Activated gamma-delta T cell treated with anti-CD3 and anti-CD28 coated beads, Interleukin-2, amount 50 U/mL, for 16 hours (primary cell): ENCODE measurements around the gene MVK.
A peak's percentile ranks its signal among the peaks of the same experiment; 100 is the strongest.

Experiments
- DNase-seq: peaks from one replicate; pipeline ENCODE4 v3.0.0-alpha.2; 2020; ENCODE audit warnings: low read depth

Gene MVK

GRCh38 chr12:109573029-109573913, at the start of gene MVK, which contains the start of gene MMAB:
MVK (plus strand) TSS chr12:109573794; CDS start chr12:109574823, 1,029 bp downstream.
MMAB (minus strand) TSS chr12:109573504; CDS start chr12:109573480, 24 bp downstream.
- DNase-seq: peak; percentile 97

- DNase-seq: no peak
Observed at GRCh38 chr12:109524466-109525278, 48.9 kb upstream of the MVK start.

GRCh38 chr12:109525279-109525585, 48.4 kb upstream of the MVK start:
- DNase-seq: no peak

- DNase-seq: no peak
Observed at GRCh38 chr12:109527489-109528123, 46.0 kb upstream of the MVK start.

- DNase-seq: no peak
Observed at GRCh38 chr12:109529691-109530640, 43.6 kb upstream of the MVK start.

- no peak for DNase-seq
Observed at GRCh38 chr12:109531411-109531810, 42.2 kb upstream of the MVK start.

GRCh38 chr12:109532721-109533486, 40.7 kb upstream of the MVK start:
- no peak for DNase-seq

- no peak for DNase-seq
Observed at GRCh38 chr12:109533487-109533740, 40.2 kb upstream of the MVK start.

- DNase-seq: no peak
Observed at GRCh38 chr12:109534456-109534855, 39.1 kb upstream of the MVK start.

- DNase-seq: no peak
Observed at GRCh38 chr12:109535231-109535862, 38.2 kb upstream of the MVK start.

GRCh38 chr12:109535863-109536250, 37.7 kb upstream of the MVK start:
- DNase-seq: no peak

GRCh38 chr12:109537136-109537535, 36.5 kb upstream of the MVK start:
- no peak for DNase-seq

GRCh38 chr12:109538191-109538863, 35.3 kb upstream of the MVK start:
- no peak for DNase-seq

GRCh38 chr12:109539508-109539907, 34.1 kb upstream of the MVK start:
- no peak for DNase-seq

GRCh38 chr12:109540526-109541412, 32.8 kb upstream of the MVK start:
- DNase-seq: no peak

- DNase-seq: no peak
Observed at GRCh38 chr12:109541413-109541726, 32.2 kb upstream of the MVK start.

- DNase-seq: no peak
Observed at GRCh38 chr12:109542014-109542413, 31.6 kb upstream of the MVK start.

GRCh38 chr12:109542876-109543275, 30.7 kb upstream of the MVK start:
- DNase-seq: no peak

- no peak for DNase-seq
Observed at GRCh38 chr12:109544955-109545531, 28.6 kb upstream of the MVK start.
